ENCODE results near the gene FTSJ1.

GRCh38 chrX:48461830-48462229, 14.2 kb upstream of the FTSJ1 start:
- TF ChIP-seq CTCF (conservative IDR thresholded peaks at IDR 0.05; ENCODE audit: low read depth, low read length) = no peak
- TF ChIP-seq EZH2 (IDR thresholded peaks at IDR 0.05; ENCODE audit: borderline replicate concordance, low read depth, low read length, poor library complexity, severe bottlenecking) = no peak

Measured in A673 (cell line).